ENCODE data around the gene FAM171A1. TPM values are rescaled to one million over a fixed set of nuclear protein-coding genes. Genes with fewer than 3 reads are reported as not detected.

The FAM171A1 gene
- total RNA-seq, 2 donors from 2014 or later = 16.3 to 24.2 TPM

GRCh38 chr10:15361131-15361530, 10.0 kb downstream of the FAM171A1 start:
- no peak overlapping the region for H3K27ac ChIP-seq
- DNase-seq (ENCODE audit: low spot score) = no peak
- 85% methylated on average over 3 of the region's 3 CpGs for WGBS
- TF ChIP-seq POLR2AphosphoS5 (IDR thresholded peaks at IDR 0.05) (no peak), POLR2A (IDR thresholded peaks at IDR 0.05) (no peak), CTCF (IDR thresholded peaks at IDR 0.05) (no peak)
- H3K4me3 ChIP-seq = no peak overlapping the region
- H3K9me3 ChIP-seq = no peaks in the 10 kb centered on the region
- no peaks in the 10 kb centered on the region for H3K36me3 ChIP-seq
- no peaks in the 10 kb centered on the region for H3K27me3 ChIP-seq (replicated peaks; ENCODE audit: insufficient read depth)
- H3K4me1 ChIP-seq (replicated peaks) = no peaks in the 10 kb centered on the region
- intact Hi-C loops (cut with DNase I) = no loop called here

- Histone ChIP-seq H3K36me3 (no peaks in the 10 kb centered on the region), H3K27ac (no peak overlapping the region), H3K4me3 (no peak overlapping the region), H3K27me3 (replicated peaks; ENCODE audit: insufficient read depth) (no peaks in the 10 kb centered on the region), H3K4me1 (replicated peaks) (no peaks in the 10 kb centered on the region), H3K9me3 (no peaks in the 10 kb centered on the region)
- no peak for DNase-seq (ENCODE audit: low spot score)
- 91% methylated on average over 4 of the region's 4 CpGs for WGBS
- intact Hi-C loops (cut with DNase I) = no loop called here
- TF ChIP-seq POLR2AphosphoS5 (IDR thresholded peaks at IDR 0.05) (no peak), CTCF (IDR thresholded peaks at IDR 0.05) (no peak), POLR2A (IDR thresholded peaks at IDR 0.05) (no peak)
Observed at GRCh38 chr10:15360566-15360965, 10.5 kb downstream of the FAM171A1 start.

DNA sequence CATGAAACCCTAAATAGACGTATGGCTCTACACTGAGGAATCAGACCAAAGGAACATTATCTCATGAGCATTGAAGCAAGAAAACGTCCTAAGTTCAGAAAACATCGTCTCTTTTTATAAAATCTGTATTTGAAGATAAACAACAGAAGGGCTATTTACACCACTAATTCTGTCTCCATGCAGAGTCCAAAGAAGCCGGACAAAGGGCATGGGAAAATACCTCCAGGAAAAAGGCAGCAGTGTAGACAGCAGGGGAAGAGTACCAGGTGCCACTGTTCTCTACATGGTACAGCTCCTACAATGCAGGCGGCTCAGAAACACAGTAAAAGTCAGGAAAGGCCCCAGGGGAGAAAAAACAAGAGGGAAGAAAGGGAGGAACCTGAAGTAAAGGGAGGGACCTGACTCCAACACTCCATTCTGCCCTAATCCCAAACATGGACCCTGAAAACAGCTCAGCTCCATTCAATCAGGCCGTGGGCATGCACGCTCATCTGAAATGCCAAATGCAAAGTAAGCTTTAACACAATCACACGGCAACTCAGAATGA, 17.5 kb downstream of the FAM171A1 start:
- H3K27me3 ChIP-seq (replicated peaks; ENCODE audit: insufficient read depth) = no peaks in the 10 kb centered on the region
- H3K4me3 ChIP-seq = no peak overlapping the region
- WGBS = 77% methylated on average over 8 of the region's 8 CpGs
- no peaks in the 10 kb centered on the region for H3K4me1 ChIP-seq (replicated peaks)
- no peak for DNase-seq (ENCODE audit: low spot score)
- intact Hi-C loops (cut with DNase I) = no loop called here
- H3K36me3 ChIP-seq = no peaks in the 10 kb centered on the region
- no peak overlapping the region for H3K27ac ChIP-seq
- H3K9me3 ChIP-seq = no peaks in the 10 kb centered on the region
- no peak for TF ChIP-seq CTCF (IDR thresholded peaks at IDR 0.05)
- no peak for TF ChIP-seq POLR2AphosphoS5 (IDR thresholded peaks at IDR 0.05)
- TF ChIP-seq POLR2A (IDR thresholded peaks at IDR 0.05) = no peak

DNA sequence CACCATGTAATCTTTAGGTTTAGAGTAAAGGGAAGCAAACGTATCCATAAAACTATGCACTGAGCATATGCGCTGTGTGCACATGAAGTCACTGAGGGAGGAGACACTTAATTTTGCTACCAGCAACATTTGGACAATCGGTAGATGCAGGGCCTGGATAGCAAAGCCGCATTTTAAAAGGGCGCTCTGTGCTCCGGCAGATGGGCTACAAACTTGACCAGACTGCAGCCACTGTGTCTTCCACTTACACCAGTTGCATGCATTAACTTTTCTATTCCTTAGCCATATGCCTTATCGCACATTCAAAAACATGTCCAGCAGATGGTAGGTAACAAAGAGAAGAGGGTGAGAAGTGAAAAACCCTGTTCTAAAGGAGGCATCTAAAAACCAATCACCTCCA, 18.3 kb downstream of the FAM171A1 start:
- no peak for DNase-seq (ENCODE audit: low spot score)
- Histone ChIP-seq H3K4me3 (no peak overlapping the region), H3K36me3 (no peaks in the 10 kb centered on the region), H3K27me3 (replicated peaks; ENCODE audit: insufficient read depth) (no peaks in the 10 kb centered on the region), H3K9me3 (no peaks in the 10 kb centered on the region), H3K4me1 (replicated peaks) (no peaks in the 10 kb centered on the region), H3K27ac (no peak overlapping the region)
- WGBS = 91% methylated on average over 7 of the region's 7 CpGs
- intact Hi-C loops (cut with DNase I) = no loop called here
- TF ChIP-seq POLR2A (IDR thresholded peaks at IDR 0.05) = no peak
- no peak for TF ChIP-seq CTCF (IDR thresholded peaks at IDR 0.05)
- no peak for TF ChIP-seq POLR2AphosphoS5 (IDR thresholded peaks at IDR 0.05)

DNA sequence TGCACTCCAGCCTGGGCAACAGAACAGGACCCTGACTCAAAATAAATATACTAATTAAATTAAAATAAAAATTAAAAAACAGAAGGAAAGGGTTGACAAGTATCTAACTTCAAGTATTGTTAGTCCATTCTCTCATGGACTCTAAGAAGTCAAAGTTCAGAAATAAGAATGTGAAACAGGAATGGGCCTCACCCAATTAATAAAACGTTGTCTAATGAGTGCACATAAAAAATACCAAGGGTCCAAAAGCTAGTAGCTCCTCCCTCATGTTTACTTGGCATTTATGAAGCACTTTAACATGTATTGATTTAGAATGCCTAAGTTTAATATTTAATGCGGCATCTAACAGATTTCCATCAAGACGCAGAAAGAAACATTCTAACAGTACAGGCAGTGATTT, 18.9 kb downstream of the FAM171A1 start:
- intact Hi-C loops (cut with DNase I) = no loop called here
- no peak overlapping the region for H3K4me3 ChIP-seq
- H3K9me3 ChIP-seq = no peaks in the 10 kb centered on the region
- 76% methylated on average over 3 of the region's 3 CpGs for WGBS
- TF ChIP-seq POLR2A (IDR thresholded peaks at IDR 0.05) (no peak), CTCF (IDR thresholded peaks at IDR 0.05) (no peak), POLR2AphosphoS5 (IDR thresholded peaks at IDR 0.05) (no peak)
- H3K27me3 ChIP-seq (replicated peaks; ENCODE audit: insufficient read depth) = no peaks in the 10 kb centered on the region
- no peak for DNase-seq (ENCODE audit: low spot score)
- H3K36me3 ChIP-seq = no peaks in the 10 kb centered on the region
- no peak overlapping the region for H3K27ac ChIP-seq
- H3K4me1 ChIP-seq (replicated peaks) = no peaks in the 10 kb centered on the region

All from prostate gland (tissue), 2 donors.